ENCODE data around the gene ZPR1.

DNA sequence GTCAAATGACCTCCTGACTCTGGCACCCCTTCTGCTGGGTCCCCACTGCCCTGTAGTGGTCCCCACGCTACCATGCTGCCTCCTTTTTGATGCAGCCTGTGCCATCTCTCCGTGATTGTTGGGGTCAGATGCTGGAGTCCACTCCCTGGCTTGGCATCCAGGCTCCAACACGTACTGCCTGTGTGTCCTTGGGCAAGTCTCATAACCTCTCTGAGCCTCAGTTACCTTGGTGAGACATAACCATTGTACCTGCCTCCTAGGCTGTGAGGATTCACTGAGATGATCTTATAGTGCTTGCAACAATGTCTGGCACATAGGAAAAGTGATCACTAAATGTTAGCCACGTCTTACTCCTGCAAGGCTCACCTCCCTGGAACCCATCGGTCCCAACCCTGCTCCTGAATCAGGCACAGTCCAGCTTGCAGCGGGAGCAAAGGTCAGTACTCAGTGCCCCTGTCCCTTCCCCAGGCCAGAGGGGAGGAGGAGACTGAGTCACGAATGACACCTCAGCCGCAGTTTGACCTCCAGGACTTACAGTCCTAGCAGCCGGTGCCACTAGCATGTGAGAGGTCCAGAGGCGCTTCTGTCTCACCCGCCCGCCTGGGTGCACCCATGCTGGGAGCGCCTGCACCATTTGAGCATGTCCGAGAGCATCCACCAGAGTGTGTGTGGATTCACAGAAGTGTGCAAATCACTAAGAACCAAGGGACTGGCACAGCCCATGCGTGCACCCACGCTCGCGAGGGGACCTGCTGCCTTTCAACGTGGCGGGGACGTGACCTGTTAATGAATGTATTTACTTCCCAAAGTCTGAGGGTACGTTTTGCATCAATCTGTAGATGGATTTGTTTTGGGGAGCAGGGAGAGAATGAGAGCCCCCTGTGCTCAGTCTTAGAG lies 38.3 kb upstream of the ZPR1 start:
- no peak for TF ChIP-seq POLR2A (IDR thresholded peaks at IDR 0.05)
- TF ChIP-seq, protein P1, sequence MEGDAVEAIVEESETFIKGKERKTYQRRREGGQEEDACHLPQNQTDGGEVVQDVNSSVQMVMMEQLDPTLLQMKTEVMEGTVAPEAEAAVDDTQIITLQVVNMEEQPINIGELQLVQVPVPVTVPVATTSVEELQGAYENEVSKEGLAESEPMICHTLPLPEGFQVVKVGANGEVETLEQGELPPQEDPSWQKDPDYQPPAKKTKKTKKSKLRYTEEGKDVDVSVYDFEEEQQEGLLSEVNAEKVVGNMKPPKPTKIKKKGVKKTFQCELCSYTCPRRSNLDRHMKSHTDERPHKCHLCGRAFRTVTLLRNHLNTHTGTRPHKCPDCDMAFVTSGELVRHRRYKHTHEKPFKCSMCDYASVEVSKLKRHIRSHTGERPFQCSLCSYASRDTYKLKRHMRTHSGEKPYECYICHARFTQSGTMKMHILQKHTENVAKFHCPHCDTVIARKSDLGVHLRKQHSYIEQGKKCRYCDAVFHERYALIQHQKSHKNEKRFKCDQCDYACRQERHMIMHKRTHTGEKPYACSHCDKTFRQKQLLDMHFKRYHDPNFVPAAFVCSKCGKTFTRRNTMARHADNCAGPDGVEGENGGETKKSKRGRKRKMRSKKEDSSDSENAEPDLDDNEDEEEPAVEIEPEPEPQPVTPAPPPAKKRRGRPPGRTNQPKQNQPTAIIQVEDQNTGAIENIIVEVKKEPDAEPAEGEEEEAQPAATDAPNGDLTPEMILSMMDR (IDR thresholded peaks at IDR 0.05 in 8 of 11, conservative IDR thresholded peaks at IDR 0.05 in 3 of 11): no peak
- TF ChIP-seq POLR2AphosphoS5 (IDR thresholded peaks at IDR 0.05): no peak

Measured in spleen (tissue), 7 donors.